ENCODE measurements around the gene ANTXR1. TPM values are rescaled to one million over a fixed set of nuclear protein-coding genes. Genes with fewer than 3 reads are reported as not detected.

Gene ANTXR1
- total RNA-seq, 2 donors from 2014 or later = 48.3 to 54.5 TPM

DNA sequence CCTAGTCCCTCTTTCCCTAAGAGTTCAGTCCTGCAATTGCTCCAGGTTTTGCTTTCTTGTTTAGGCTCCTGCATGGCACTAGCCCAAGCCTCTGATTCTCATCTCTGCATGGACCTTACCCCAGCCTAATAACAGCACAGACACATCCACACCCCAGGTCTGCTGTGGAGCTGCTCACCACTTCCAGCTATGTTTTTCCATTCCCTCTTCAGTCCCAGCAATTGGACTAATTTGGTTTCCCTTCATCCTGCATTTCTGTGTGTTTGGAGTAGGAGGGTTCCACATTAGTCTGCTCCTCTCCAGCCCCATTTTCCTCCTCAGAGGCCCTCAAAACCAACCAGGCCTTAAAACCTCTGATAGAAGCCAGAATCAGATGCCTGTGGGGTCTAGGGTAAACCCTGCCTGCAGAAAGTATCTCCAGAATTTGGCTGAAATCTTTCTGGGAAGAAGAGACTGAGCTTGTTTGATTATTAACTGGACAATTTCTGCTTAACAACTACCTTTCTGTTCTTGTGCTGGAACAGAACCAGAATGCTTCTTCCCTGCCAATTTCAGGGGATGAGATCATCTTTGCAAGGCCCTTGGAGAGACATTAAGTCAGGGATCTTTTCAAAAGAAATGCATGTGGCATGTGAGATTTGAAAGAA lies 278.1 kb downstream of the ANTXR1 start:
- Mint-ChIP-seq H3K4me3 (no peak overlapping the region), H3K9me3 (no peaks in the 10 kb centered on the region), H3K36me3 (ENCODE audit: low read depth) (no peaks in the 10 kb centered on the region), H3K27ac (no peak overlapping the region), H3K27me3 (ENCODE audit: insufficient read depth) (no peaks in the 10 kb centered on the region), H3K4me1 (no peaks in the 10 kb centered on the region)
- DNase-seq = no peak
- H3K9me3 ChIP-seq (ENCODE audit: control insufficient read depth, low read length) = no peaks in the 10 kb centered on the region
- no peaks in the 10 kb centered on the region for H3K36me3 ChIP-seq (ENCODE audit: control insufficient read depth, insufficient read depth, low read length)
- no peak overlapping the region for H3K27ac ChIP-seq (ENCODE audit: low read depth, low read length)
- H3K27me3 ChIP-seq (ENCODE audit: control insufficient read depth, insufficient read depth, low read length, poor library complexity, severe bottlenecking) = no peaks in the 10 kb centered on the region
- no peak overlapping the region for H3K9ac ChIP-seq (ENCODE audit: extremely low read depth, low read length, poor library complexity, severe bottlenecking)
- TF ChIP-seq, protein P1, sequence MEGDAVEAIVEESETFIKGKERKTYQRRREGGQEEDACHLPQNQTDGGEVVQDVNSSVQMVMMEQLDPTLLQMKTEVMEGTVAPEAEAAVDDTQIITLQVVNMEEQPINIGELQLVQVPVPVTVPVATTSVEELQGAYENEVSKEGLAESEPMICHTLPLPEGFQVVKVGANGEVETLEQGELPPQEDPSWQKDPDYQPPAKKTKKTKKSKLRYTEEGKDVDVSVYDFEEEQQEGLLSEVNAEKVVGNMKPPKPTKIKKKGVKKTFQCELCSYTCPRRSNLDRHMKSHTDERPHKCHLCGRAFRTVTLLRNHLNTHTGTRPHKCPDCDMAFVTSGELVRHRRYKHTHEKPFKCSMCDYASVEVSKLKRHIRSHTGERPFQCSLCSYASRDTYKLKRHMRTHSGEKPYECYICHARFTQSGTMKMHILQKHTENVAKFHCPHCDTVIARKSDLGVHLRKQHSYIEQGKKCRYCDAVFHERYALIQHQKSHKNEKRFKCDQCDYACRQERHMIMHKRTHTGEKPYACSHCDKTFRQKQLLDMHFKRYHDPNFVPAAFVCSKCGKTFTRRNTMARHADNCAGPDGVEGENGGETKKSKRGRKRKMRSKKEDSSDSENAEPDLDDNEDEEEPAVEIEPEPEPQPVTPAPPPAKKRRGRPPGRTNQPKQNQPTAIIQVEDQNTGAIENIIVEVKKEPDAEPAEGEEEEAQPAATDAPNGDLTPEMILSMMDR (conservative IDR thresholded peaks at IDR 0.05) = no peak
- no peaks in the 10 kb centered on the region for H3K4me1 ChIP-seq (ENCODE audit: control insufficient read depth, insufficient read depth, low read length)
- H3K4me3 ChIP-seq (ENCODE audit: low read length) = no peak overlapping the region

DNA sequence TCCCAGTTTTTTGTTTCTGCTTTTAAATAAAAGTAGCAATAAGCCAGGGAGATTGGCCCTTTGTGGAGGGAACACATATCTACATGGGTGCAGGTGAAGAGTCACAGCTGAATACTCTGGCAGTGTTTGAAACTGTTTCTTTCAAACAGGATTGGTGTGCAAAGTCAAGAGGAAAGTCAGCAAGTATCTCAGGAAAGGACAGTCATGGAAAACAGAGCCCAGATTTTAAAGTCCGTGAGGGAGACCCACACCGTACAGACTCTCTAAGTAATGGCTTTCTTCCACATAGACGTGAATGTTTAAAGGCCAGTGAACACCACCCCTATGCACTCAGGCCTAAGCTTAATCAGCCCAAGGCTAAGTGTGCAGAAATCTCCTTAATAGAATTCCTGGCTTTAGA lies 278.7 kb downstream of the ANTXR1 start:
- 81 to 92% methylated on average over 3 of the region's 3 CpGs for WGBS, 2 experiments (ENCODE audit: insufficient coverage in 1 of 2, insufficient read length in 1 of 2)

DNA sequence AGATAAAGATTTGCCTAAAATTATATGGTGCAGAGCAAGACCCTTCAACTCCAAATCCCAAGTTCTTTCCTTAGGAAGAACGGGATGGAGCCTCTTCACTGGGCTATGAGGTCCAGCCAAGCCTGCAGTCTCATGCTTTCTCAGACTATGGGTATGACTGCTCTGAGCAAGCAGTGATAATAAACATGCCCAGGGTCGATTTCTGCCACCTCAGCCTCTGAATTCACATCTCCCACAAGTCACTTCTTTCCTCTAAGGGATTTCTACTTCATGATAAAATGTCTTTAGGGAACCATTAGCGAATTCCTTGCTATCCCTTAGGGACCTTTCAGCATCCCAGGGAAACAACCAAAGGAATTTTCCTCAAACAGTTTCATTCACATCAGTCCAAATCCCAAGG lies 279.3 kb downstream of the ANTXR1 start:
- H3K9me3 ChIP-seq (ENCODE audit: control insufficient read depth, low read length) = no peaks in the 10 kb centered on the region
- H3K27me3 Mint-ChIP-seq (ENCODE audit: insufficient read depth) = no peaks in the 10 kb centered on the region
- DNase-seq = no peak
- H3K27me3 ChIP-seq (ENCODE audit: control insufficient read depth, insufficient read depth, low read length, poor library complexity, severe bottlenecking) = no peaks in the 10 kb centered on the region
- WGBS, 2 experiments (ENCODE audit: insufficient coverage in 1 of 2, insufficient read length in 1 of 2) = 86 to 90% methylated on average over 2 to 3 of the region's 3 CpGs
- H3K4me1 Mint-ChIP-seq = no peaks in the 10 kb centered on the region
- H3K4me3 ChIP-seq (ENCODE audit: low read length) = no peak overlapping the region
- H3K4me1 ChIP-seq (ENCODE audit: control insufficient read depth, insufficient read depth, low read length) = no peaks in the 10 kb centered on the region
- H3K27ac Mint-ChIP-seq = no peak overlapping the region
- no peak overlapping the region for H3K27ac ChIP-seq (ENCODE audit: low read depth, low read length)
- H3K36me3 Mint-ChIP-seq (ENCODE audit: low read depth) = no peaks in the 10 kb centered on the region
- no peaks in the 10 kb centered on the region for H3K9me3 Mint-ChIP-seq
- no peak overlapping the region for H3K4me3 Mint-ChIP-seq
- H3K36me3 ChIP-seq (ENCODE audit: control insufficient read depth, insufficient read depth, low read length) = no peaks in the 10 kb centered on the region
- TF ChIP-seq, protein P1 (conservative IDR thresholded peaks at IDR 0.05) = no peak
- H3K9ac ChIP-seq (ENCODE audit: extremely low read depth, low read length, poor library complexity, severe bottlenecking) = no peak overlapping the region

More for the DNA sequence above, 278.7 kb downstream of the ANTXR1 start:
- no peak overlapping the region for H3K27ac Mint-ChIP-seq
- H3K4me3 Mint-ChIP-seq = no peak overlapping the region
- no peaks in the 10 kb centered on the region for H3K4me1 Mint-ChIP-seq
- DNase-seq = no peak
- H3K27me3 ChIP-seq (ENCODE audit: control insufficient read depth, insufficient read depth, low read length, poor library complexity, severe bottlenecking) = no peaks in the 10 kb centered on the region
- H3K9me3 ChIP-seq (ENCODE audit: control insufficient read depth, low read length) = no peaks in the 10 kb centered on the region
- no peaks in the 10 kb centered on the region for H3K27me3 Mint-ChIP-seq (ENCODE audit: insufficient read depth)
- no peaks in the 10 kb centered on the region for H3K36me3 ChIP-seq (ENCODE audit: control insufficient read depth, insufficient read depth, low read length)
- no peak overlapping the region for H3K9ac ChIP-seq (ENCODE audit: extremely low read depth, low read length, poor library complexity, severe bottlenecking)
- H3K4me3 ChIP-seq (ENCODE audit: low read length) = no peak overlapping the region
- H3K36me3 Mint-ChIP-seq (ENCODE audit: low read depth) = no peaks in the 10 kb centered on the region
- H3K4me1 ChIP-seq (ENCODE audit: control insufficient read depth, insufficient read depth, low read length) = no peaks in the 10 kb centered on the region
- no peak overlapping the region for H3K27ac ChIP-seq (ENCODE audit: low read depth, low read length)
- TF ChIP-seq, protein P1 (conservative IDR thresholded peaks at IDR 0.05) = no peak
- H3K9me3 Mint-ChIP-seq = no peaks in the 10 kb centered on the region
